ENCODE data around the gene CRAMP1.

CRAMP1 gene

GRCh38 chr16:1662543-1662942 is 50.4 kb downstream of the CRAMP1 start:
- DNase-seq, result no peak

GRCh38 chr16:1665829-1666228 is 53.7 kb downstream of the CRAMP1 start:
- DNase-seq, result no peak

GRCh38 chr16:1666316-1666715 is 54.2 kb downstream of the CRAMP1 start:
- no peak for DNase-seq

GRCh38 chr16:1667271-1667670 is 55.1 kb downstream of the CRAMP1 start:
- no peak for DNase-seq

- DNase-seq, result no peak
These were observed 55.8 kb downstream of the CRAMP1 start for GRCh38 chr16:1667916-1668315.

- DNase-seq, result no peak
These were observed 56.6 kb downstream of the CRAMP1 start for GRCh38 chr16:1668612-1669319.

- DNase-seq, result no peak
These were observed 57.5 kb downstream of the CRAMP1 start for GRCh38 chr16:1669698-1670097.

GRCh38 chr16:1670371-1670770 is 58.2 kb downstream of the CRAMP1 start:
- no peak for DNase-seq

- no peak for DNase-seq
These were observed 58.7 kb downstream of the CRAMP1 start for GRCh38 chr16:1670866-1671265.

GRCh38 chr16:1673424-1674151 is 61.4 kb downstream of the CRAMP1 start:
- no peak for DNase-seq

GRCh38 chr16:1674306-1674705 is 62.1 kb downstream of the CRAMP1 start:
- DNase-seq, result no peak

GRCh38 chr16:1674751-1675664 is 62.8 kb downstream of the CRAMP1 start:
- DNase-seq, result no peak

GRCh38 chr16:1676661-1677060 is 64.5 kb downstream of the CRAMP1 start:
- no peak for DNase-seq

- DNase-seq, result no peak
These were observed 65.2 kb downstream of the CRAMP1 start for GRCh38 chr16:1677339-1677738.

GRCh38 chr16:1677942-1678499 is 65.9 kb downstream of the CRAMP1 start, which contains the start of gene JPT2:
TSS of gene JPT2 (plus strand) at chr16:1678279. CDS start at chr16:1678313, 34 bp downstream.
- DNase-seq, result peak; percentile 99

- peak; percentile 22 for DNase-seq
These were observed 66.4 kb downstream of the CRAMP1 start for GRCh38 chr16:1678500-1679098.

- DNase-seq, result no peak
These were observed 68.2 kb downstream of the CRAMP1 start for GRCh38 chr16:1680361-1680760.

- no peak for DNase-seq
These were observed 68.9 kb downstream of the CRAMP1 start for GRCh38 chr16:1681032-1681431.

GRCh38 chr16:1687427-1688316 is 75.5 kb downstream of the CRAMP1 start:
- DNase-seq, result no peak

GRCh38 chr16:1688807-1689560 is 76.8 kb downstream of the CRAMP1 start:
- DNase-seq, result no peak

- DNase-seq, result no peak
These were observed 77.7 kb downstream of the CRAMP1 start for GRCh38 chr16:1689853-1690252.
